NCI-H446 treated with DMSO at 0.1 percent for 48 hours (cell line): ENCODE data around the gene SUPT3H.
"Not testable (repeated sequence)": the region's sequence is repeated elsewhere in the genome, so short reads cannot be mapped to it uniquely, and the experiment has no call there.

Experiments
- DNase-seq: peaks from one replicate; lab custom pipeline; 2025; lab: John Stamatoyannopoulos, UW

Gene SUPT3H

GRCh38 chr6:45255434-45255833, 122.3 kb downstream of the SUPT3H start:
- no peak for DNase-seq

- DNase-seq = no peak
Observed at GRCh38 chr6:45254253-45254652, 123.5 kb downstream of the SUPT3H start.

DNA sequence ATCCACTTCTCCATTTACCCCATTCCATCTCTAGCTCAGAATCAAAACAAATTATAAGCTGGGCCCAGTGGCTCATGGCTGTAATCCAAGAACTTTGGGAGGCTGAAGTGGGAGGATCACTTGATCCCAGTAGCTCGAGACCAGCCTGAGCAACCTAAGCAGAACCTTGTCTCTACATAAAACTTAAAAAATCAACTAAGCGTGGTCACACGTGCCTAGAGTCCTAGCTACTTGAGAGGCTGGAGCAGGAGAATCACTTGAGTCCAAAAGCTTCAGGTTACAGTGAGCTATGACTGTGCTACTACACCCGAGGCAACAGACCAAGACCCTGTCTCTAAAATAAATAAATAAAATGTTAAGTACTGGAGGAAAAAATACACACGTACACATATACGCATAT, 124.3 kb downstream of the SUPT3H start:
- no peak for DNase-seq

GRCh38 chr6:45231660-45232059, 146.1 kb downstream of the SUPT3H start:
- no peak for DNase-seq

DNA sequence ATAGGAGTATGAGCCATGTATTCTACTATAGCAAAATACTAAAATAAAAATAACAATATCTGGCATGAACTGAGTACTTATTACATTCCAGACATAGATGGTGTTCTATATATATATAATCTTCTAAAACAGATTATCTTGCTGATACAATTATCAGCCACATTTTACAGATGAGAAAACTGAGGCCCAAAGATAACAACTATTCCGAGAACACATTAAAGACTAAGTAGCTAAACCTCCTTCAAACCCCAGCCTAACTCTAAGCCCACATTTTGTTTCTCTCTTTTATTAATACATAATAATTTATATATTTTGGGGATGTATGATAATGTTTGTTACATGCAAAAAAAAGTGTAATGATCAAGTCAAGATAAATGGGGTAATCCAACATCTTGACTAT, 148.3 kb downstream of the SUPT3H start:
- DNase-seq = no peak

GRCh38 chr6:45226081-45226480, 151.7 kb downstream of the SUPT3H start:
- DNase-seq = no peak

DNA sequence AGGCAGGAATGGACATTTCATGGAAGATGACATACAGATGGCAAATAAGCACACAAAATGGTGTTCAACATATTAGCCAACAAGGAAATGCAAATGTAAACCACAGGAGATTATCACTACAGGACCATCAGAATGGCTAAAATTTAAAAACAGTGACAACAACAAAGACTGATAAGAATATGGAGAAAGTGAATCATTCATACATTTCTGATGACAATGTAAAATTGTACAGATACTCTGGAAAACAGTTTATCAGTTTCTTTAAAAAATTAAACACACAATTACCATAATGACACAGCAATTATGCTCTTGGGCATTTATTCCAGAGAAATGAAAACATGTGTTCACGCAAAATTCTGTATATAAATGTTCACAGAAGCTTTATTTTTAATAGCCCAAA, 155.4 kb downstream of the SUPT3H start:
- DNase-seq = no peak

GRCh38 chr6:45215759-45216158, 162.0 kb downstream of the SUPT3H start:
- no peak for DNase-seq

GRCh38 chr6:45212976-45213375, 164.8 kb downstream of the SUPT3H start:
- no peak for DNase-seq

GRCh38 chr6:45209762-45210161, 168.0 kb downstream of the SUPT3H start:
- no peak for DNase-seq

DNA sequence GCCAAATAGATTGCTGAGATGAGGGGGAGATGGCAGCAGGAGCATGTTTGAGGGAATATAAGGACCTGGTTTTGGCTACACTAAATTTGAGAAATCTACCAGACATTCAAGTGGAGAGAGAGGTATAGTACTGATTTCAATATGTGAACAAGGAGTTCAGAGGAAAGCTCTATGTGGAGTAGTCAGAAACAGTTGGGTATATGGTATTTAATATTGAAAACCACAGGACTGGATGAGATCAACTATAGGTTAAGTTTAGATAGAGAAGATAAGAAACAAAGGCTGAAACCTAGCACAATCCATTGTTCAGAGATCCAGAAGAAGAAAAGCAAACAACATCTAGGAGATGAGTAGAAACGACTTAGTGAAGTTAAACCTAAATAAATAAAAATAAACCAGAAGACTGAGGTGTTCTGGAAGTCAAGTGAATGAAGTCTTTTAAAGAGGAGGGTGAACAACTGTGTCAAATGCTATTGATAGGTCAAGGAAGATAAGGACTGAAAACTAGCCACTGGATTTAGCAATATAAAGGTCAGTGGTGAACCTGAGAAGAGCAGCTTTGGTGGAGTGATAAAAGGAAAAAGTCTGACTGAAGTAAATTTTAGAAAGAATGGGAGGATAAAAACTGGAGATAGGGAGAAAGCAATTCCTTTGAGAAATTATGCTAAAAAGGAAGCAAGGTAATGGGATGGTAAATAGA, 170.8 kb downstream of the SUPT3H start:
- DNase-seq = no peak

DNA sequence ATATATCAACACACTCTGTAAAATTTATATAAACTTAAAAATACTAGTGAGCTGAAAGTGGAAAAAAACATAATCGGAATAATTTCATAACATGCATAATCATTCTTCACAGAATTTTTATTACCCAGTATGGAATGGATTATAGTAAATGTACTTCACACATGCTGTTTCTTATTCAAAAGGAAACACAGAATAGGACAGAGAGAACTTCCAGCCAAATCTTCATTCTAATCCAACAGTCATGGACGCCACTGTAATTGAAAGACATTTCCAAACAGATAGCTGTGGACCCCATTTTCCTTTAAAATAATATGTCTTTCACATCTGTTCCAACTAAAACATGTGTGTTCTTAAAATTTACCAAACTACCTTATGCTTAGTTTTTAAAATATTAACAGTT, 176.2 kb downstream of the SUPT3H start:
- no peak for DNase-seq

- DNase-seq = no peak
Observed at GRCh38 chr6:45200510-45200909, 177.2 kb downstream of the SUPT3H start.

- DNase-seq = no peak
Observed at GRCh38 chr6:45199554-45199953, 178.2 kb downstream of the SUPT3H start.

- no peak for DNase-seq
Observed at GRCh38 chr6:45196121-45196520, 181.6 kb downstream of the SUPT3H start.

GRCh38 chr6:45195137-45195536, 182.6 kb downstream of the SUPT3H start:
- no peak for DNase-seq

- DNase-seq = no peak
Observed at GRCh38 chr6:45192556-45192955, 185.2 kb downstream of the SUPT3H start.

DNA sequence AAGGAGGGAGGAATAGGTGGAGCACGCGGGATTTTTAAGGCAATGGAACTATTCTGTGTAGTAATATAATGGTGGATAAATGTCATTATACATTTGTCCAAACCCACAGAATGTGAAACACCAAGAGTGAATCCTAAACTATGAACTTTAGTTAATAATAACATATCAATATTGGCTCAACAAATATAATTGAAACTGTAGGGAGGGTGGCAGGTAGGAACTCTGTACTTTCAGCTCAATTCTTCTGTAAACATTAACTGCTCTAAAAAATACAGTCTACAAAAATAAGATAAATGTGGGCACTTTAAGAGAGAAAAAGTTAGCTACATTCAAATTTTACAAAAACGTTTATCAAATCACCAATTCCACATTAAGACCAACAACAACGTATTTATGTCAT, 186.3 kb downstream of the SUPT3H start:
- DNase-seq = no peak

- DNase-seq = no peak
Observed at GRCh38 chr6:45187836-45188235, 189.9 kb downstream of the SUPT3H start.

- DNase-seq = no peak
Observed at GRCh38 chr6:45185403-45186251, 192.1 kb downstream of the SUPT3H start.

- DNase-seq = no peak
Observed at GRCh38 chr6:45184937-45185336, 192.8 kb downstream of the SUPT3H start.

DNA sequence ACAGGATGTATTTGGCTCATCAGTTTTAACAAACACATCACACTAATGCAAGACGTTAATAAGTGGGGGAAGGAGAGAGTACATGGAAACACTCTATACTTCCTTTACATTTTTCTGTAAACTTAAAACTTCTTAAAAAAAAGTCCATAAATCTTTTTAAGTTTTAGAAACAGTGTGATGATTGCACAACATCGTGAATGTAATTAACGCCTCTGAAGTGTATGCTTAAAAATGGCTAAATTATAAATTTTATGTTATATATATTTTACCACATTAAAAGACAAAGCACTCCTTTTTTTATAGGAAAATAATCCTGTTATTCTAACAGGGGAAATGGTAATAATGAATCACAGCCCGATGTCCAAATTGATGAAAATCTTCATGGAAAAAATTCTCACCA, 193.7 kb downstream of the SUPT3H start:
- DNase-seq = no peak

- not testable (repeated sequence) for DNase-seq
Observed at GRCh38 chr6:45176373-45176772, 201.4 kb downstream of the SUPT3H start.

DNA sequence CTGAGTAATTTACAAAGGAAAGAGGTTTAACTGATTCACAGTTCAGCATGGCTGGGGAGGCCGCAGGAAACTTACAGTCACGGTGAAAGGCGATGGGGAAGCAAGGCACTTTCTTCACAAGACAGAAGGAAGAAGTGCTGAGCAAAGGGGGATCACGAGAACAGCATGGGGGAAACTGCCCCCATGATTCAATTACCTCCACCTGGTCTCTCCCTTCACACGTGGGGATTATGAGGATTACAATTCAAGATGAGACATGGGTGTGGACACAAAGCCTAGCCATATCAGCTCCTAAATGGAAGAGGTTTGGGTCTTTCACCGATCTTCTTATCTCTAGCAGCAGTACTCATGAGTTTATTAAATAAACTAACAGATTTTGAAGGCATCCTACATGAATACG, 202.5 kb downstream of the SUPT3H start:
- no peak for DNase-seq
